Activated CD4-positive, alpha-beta T cell treated with anti-CD3 and anti-CD28 coated beads, Interleukin-2, Interleukin-4, amounts not matched to agents 100 ng/mL and 50 ng/mL, durations not matched to agents 16 hours and 8 hours (primary cell): ENCODE results near the gene ZNF428.
"Not testable (repeated sequence)": the region's sequence is repeated elsewhere in the genome, so short reads cannot be mapped to it uniquely, and the experiment has no call there.

Source experiments
- DNase-seq: peaks from one replicate; pipeline ENCODE4 v3.0.0-alpha.2; 2020; ENCODE audit warnings: low spot score

The ZNF428 gene

DNA sequence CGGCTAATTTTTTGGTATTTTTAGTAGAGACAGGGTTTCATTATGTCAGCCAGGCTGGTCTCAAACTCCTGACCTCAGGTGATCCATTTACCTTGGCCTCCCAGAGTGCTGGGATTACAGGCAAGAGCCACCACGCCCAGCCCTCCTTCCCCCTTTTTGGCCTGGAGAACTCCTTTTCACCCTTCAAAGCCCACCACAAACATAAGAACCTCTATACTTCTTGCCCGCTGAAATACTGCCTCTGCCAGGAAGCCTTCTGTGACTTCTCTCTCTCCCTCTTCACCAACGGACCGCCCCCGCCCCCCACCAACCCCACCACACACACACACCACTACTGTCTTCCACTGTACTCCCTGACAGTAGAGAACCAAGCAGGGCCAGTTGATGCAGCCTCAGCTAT is 2.5 kb downstream of the ZNF428 start:
- no peak for DNase-seq

DNA sequence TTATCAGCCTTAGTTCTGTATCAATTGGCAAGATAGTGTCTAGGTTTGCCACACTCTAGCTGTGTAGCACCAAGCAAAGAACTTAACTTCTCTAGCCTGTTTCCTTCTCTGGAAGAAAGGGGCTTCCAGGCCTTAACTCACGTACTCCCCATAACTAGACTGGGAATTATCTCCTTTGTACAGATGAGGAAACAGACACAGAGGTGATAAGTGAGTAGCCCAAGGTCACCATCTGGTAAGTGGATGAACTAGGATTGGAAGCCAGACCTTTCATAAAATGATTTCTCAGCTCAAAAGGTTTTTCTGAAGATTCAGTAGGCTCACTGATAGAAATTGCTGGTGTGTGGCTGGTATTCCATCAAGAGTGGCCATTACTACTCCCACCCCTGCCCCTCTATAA is 3.1 kb downstream of the ZNF428 start:
- no peak for DNase-seq

DNA sequence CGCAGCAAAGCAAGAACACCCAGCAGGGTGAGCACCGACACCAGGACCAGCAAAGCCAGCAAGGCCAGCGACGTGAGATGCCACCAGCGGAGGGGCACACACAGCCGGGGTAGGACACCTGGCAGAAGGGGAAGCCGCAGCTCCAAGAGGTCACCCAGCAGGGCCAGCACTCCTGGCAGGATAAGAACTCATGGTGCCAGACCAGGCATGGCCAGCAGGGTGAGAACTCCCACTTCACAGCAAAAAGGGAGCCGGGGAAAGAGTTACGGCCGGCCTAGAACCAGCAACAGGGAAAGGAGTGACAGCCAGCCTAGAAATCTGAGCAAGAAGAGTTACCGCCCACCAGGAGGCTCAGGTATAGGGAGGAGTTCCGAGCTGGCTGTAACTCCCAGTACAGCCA is 7.1 kb downstream of the ZNF428 start:
- DNase-seq = no peak

DNA sequence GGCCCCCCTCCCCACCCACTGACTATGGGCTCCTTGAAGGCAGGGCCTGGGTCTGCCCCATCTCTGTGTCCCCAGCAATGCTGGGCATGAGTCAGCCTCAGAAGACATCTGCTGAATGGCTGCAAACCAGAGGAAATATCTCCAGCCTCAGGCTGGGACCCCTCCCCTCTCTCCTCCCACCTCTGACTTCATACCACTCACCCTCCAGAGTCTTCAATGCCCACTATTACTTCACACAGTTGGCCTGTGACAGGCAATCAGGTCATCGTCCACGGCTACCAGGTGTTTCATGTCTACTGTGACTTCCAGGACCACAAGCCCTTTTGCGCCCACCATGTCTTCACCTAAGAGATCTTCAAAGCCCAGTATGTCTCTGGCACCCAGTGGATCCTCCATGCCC is 7.6 kb downstream of the ZNF428 start, which contains the start of gene SRRM5:
SRRM5 (plus strand) TSS at position 301 of the 400 bp plus-strand sequence; CDS start at position 335, 34 bp downstream.
- DNase-seq = no peak

DNA sequence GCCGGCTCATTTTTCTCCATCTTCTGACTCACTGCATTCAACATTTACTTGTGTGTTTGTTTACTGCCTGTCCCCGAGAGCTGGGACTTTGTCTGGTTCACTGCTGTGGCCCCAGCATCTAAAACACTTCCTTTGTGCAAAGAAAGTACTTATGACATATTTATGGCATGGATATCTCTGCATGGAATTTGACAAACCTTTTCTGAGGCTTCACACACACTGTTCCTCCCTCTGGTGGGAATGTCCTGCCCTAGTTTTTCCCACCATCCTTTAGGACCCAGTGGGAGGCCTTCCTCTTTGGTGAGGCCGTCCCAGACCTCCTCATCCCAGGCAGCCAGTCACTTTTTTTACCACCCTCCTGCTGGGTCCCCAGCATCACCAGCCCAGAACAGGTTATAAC is 8.9 kb downstream of the ZNF428 start:
- no peak for DNase-seq

DNA sequence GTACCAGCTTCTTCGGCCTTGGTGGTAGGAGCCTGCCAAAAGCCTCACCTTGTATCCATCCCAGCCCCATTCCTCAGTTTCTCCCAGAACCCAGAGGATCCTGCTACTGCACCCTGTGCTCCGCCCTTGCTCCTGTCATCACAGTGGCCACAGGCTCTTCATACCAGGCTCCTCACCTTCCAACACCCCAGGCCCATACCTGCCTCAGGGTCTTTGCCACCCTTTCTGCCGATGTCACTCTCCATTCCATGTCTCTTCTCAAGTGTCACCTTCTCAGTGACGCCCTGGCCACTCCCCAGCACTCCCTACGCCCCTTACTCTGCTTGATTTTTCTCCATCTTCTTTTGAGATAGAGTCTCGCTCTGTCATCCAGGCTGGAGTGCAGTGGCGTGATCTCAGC is 9.6 kb downstream of the ZNF428 start:
- no peak for DNase-seq

DNA sequence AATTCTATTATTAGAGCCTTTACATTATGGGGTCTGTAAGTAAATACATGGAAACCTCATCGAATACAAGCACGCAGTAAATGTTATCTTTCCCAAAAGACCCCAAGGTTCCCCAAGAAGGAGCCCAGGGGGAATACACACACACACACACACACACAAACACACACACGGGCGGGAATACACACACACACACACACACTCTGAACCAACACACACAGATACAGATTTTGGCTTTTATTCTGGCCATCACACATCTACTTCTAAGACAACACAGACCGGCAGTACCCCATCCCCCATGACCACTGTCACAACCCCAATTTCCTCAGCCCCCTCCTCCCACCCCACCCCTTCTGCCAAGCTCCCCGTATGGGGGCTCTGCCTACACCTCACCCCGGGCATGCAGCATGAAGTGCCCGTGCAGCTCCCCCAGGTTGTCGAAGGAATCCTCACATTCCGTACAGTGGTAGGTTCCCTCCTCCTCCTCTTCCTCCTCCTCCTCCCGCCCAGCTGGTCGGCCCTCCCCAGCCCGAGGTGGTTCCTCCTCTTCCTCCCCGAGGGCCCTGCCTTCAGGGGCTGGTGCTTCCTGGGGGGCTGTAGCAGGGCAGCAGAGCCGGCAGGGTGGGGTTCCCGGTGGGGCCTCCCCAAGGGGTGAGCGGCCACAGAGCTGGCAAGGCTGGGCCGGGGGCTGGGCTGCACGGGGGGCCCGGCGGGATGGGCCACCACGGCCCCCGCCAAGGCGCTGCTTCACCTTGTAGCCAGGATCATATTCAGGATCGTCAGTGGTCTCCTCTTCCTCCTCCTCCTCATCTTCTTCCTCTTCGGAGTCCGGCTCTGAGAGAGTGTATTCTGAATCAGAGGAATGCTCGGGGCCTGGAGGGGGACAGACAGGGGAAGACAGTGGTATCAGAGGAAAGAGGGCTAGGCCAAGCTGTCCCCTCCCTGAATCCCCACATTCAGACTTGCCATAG is 11.9 kb downstream of the ZNF428 start:
- DNase-seq = no peak

DNA sequence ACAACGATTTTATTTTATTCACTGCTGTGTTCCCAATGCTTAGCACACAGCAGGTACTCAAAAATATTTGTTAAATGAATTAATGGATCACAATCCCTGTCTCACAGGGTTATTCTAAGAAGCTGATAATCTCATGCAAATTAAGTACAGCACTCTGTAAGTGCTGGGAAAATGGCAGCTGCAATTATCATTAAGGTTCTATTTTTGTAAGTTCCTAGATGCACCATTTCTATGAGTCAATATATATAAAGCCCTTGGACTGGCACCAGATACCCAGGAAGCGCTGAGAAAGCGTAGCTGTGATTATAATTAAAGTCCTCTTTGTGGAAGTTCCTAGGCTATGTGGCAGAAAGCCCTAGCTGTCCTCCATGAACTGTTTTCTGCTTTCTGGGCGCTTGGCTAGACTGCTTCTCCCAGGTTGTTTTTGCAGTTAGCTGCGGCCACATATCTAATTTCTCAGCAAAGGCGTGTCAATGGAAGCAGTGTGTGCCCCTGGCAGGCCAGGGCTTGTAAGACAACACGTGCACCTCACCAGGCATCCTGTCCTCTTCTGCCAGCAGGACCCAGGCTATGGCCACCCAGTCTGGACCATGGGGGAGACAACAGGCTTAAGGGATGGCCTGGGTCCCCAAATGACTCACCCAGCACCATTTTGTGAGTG is 12.7 kb downstream of the ZNF428 start:
- no peak for DNase-seq

DNA sequence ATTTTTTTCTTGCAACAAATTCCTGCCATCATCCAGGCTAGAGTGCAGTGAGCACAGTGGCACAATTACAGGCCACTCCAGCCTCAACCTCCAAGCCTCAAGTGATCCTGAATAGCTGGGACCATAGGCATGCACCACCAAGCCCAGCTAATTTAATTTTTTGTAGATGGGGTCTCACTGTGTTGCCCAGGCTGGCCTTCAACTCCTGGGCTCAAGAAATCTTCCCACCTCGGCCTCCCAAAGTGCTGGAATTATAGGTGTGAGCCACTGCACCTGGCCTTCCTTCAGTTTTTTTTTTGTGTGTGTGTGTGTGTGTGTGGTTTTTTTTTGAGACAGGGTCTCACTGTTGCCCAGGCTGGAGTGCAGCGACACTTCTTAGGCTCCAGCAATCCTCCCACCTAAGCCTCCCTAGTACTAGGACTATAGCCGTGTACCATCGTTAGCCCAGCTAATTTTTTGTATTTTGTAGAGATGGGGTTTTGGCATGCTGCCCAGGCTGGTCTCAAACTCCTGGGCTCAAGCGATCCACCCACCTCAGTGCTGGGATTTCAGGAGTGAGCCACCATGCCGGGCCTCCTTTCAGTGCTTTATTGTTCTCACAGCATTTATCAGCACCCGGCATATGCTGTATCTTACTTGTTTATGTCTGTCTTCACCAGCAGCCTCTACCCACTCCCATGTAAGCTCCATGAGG is 13.4 kb downstream of the ZNF428 start:
- DNase-seq = no peak

DNA sequence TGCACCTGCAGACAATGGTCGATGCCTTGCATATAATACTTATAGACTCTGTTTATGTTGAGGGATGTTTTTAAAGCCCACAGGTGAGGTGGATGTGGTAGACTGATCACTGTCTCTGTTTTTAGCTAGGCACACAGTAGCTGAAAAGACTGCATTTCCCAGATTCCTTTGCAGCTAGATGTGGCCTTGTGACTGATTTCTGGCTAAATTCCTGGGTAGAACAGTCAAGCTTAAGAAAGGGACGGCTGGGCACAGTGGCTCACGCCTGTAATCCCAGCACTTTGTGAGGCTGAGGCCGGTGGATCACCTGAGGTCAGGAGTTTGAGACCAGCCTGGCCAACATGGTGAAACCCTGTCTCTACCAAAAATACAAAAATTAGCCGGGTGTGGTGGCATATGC is 19.1 kb downstream of the ZNF428 start:
- DNase-seq = not testable (repeated sequence)

DNA sequence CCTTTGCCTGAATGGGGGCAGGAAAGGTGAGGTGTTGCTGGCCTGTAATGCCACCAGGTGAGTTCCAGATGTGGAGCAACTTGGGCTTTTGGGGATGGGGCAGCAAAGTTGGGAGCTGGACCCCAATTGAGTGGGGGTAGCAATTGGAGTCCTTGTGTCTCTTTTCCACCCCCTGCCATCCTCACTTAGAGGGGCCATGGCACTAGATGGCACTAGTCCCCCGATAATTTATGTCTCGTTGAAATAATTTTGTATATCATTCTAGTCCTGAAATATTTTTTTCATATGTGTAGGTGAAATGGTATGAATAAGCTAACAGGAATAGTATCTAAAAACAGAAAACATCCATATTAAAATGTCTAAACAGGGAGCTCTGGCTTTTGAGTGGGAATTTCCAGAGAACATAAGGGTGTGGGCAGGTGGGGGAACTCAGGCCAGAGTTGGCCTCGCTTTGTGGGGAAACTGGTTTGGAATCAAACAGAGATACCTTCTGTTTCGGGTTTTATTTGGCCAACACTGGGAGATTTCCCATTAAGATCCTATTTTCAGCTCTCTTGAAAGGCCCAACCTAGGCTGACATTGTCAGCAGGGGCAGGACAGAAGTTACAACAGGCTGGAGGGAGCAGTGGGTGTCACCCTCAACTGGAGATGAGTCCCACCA is 19.7 kb downstream of the ZNF428 start:
- no peak for DNase-seq

DNA sequence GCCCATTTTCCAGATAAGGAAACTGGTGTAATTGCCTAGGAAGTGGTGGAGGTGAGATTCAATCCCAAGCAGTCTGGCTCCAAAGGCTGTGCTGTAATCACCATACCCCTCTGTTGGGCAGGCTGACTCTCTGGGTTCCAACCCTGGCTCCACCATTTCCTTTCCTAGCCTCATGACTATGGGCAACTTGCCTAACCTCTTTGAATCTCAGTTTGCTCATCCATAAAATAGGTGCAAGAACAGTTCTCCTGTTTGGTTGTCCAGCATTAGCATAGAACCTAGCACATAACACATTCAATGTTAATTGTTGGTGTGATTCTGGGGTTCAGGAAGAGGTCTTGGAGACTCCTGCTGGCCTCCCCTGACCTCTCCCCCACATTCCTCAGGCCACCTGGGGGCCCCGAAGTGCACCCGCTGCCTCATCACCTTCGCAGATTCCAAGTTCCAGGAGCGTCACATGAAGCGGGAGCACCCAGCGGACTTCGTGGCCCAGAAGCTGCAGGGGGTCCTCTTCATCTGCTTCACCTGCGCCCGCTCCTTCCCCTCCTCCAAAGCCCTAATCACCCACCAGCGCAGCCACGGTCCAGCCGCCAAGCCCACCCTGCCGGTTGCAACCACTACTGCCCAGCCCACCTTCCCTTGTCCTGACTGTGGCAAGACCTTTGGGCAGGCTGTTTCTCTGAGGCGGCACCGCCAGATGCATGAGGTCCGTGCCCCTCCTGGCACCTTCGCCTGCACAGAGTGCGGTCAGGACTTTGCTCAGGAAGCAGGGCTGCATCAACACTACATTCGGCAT is 20.8 kb downstream of the ZNF428 start:
- DNase-seq = no peak

DNA sequence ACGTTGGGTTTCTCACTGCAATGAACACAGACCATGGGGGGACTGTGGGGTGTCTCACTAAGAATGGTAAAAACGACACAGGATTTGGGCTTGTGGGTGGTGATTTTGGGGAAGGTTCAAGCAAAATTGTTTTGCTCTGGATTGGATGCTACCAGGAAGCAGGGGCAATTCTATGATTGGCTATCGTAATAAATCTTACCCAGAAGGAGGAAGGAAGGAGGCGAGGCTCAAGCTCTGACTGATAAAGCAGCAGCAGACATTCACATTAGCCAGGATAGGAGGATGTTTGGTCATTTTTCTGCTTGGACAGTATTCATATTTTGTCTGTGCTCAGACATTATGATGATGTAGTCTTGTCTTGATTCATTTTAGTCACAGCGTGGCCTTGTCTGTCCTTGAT is 21.6 kb downstream of the ZNF428 start:
- no peak for DNase-seq

DNA sequence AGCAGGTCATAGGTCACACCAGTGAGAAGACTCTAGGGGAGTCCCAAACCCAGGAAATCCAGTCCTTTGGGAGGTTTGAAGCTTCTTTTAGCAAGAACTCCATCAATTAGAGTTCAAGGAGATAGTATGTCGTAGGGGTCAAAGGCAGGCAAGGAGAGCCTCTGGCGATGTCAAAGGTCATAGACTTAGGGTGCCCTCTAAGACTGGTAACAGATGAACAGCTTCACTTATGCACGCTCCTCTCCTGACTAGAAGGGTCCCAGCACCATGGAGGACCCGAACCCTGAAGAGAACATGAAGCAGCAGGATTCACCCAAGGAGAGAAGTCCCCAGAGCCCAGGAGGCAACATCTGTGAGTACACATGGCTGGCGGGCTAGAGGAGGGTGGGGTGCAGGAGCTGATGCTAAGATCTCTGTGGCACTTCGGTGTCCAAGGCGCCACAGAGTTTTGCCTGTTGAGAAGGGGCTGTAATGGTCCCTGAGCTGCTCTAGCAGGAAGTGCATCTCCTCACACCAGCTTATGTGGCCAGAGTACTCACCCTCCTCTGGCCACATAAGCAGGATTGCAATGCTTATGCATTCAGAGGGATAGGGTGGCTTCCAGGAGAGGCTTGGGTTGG is 22.5 kb downstream of the ZNF428 start:
- no peak for DNase-seq

DNA sequence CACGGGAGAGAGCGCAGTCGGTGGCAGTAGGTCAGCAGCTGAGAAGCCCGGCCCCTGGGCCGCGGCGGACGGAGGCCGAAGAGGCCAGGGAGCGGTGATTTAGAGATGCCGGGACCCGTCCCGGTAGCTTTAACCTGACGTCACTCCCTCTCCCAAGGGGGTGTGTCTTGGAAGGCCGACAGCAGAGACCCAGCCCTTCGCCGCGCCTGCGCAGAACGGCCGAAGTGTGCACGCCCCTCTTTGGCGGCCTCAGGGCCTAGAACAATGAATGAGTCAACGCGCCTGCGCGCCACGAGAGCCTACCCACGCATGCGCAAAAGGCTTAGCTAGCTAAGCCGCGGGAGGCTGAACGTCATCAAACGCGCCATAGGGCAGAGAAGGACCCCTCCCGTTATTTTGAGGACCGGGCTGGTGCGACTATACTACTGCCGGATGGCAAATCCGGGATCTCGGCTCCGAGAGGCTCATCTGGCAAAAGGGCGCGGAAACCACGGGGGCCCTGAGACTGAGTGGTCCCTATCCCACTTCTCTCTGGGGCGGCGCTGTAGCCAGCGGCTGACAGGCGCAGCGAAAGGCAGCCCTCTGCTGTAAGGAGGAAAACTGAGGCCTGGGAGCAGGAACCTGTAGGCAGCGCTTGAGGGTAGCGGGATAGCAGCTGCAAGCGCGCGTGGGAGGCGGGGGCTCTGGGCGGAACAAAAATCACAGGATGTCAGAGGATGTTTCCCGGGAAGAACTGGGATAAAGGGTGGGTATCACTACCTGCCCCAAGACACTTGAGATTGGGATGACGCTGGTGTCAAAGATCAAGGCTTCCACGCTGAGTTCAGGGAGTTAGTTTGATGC is 23.2 kb downstream of the ZNF428 start, which contains the start of the genes IRGQ and ZNF576:
IRGQ (minus strand) TSS at position 136 of the 843 bp plus-strand sequence. CDS start 796 bp downstream, outside the sequence.
ZNF576 (plus strand) TSS at position 597 of the 843 bp plus-strand sequence. CDS start 514 bp downstream, outside the sequence.
- peak; percentile 100 for DNase-seq

DNA sequence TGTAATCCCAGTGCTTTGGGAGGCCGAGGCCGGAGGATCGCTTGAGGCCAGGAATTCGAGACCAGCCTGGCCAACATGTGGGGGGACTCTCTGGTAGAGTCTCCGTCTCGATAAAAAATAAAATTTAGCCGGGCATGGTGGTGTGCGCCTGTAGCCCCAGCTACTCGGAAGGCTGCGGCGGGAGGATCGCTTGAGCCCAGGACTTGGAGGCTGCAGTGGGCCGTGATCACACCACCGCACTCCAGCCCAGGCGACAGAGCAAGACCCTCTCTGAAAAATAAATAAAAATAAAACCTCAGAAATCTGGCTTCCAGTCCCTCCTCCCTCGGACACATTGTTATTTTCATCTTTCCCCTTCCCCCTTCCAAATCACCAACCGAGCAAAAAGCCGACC is 23.8 kb downstream of the ZNF428 start:
- peak; percentile 12 for DNase-seq

DNA sequence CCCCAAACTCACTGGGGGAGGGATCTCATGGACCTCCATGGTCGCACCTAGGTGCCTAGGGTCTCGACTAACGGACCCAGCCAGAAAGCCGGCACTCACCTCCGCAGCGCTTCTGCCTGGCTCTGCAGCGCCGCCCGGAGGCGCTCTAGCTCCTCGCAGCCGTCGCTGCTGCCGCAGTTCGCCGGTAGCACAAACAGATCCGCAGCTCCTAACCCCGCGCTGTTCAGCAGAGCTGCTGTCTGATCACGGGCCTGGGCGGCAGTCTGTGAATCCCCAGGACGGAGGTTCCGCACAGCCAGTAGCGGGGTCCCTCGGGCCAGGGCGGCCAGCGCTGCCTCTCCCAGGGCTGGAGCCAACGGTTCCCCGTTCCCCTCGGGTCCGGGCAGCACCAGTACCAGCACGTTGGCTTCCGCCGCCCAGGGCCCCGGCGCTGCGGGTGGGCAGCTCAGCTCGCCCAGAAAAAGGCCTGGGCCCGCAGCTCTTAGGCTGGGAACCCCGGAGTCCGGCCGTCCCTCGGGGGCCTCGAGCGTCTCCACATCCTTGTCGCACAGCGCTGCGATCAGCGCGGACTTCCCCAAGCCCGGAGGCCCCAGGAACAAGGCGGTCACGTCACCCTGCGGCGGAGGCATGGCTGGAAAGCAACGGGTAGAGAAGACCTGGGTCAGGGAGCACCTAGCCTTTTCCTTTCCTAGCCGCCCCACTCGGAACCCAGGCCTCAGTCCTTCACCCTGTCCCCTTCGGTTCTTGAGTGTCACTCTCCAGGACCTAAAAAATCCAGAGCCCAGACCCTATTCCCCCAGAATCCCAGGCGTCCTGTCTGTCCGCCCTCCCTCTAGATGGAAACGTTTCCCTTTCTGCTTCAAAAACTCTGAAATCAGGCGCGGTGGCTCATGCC is 24.5 kb downstream of the ZNF428 start:
- peak; percentile 66 for DNase-seq

DNA sequence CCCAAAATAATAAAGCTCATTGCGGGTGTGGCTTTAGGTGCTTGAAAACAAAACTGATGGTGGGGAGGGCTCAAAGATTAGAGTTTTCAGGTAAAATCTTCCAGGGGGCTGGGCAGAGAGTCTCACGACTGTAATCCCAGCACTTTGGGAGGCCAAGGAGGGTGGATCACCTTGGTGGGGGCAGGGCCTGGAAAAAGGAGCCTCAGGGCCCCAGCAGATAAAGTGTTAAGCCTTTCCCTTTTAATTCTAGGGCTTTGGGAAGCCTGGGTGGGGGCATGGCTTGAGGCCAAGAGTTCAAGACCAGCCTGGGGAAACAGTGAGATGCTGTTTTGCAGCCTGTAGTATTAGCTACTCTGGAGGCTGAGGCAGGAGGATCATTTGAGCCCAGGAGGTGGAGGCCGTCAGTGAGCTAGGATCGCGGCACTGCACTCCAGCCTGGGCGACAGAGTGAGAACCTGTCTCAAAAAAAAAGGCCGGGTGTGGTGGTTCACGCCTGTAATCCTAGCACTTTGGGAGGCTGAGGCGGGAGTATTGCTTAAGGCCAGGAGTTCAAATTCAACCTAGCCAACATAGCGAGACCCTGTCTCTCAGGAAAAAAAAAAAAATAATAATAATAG is 25.2 kb downstream of the ZNF428 start:
- no peak for DNase-seq
